GM12892 (cell line): ENCODE measurements around the gene SAA4.
"Not testable (repeated sequence)": the region's sequence is repeated elsewhere in the genome, so short reads cannot be mapped to it uniquely, and the experiment has no call there.

Experiments
- POLR2A ChIP-seq: IDR thresholded peaks from 2 replicates; pipeline ENCODE4 v1.6.1; 2011; ENCODE audit warnings: low read depth, low read length, control low read depth
- POLR2AphosphoS5 ChIP-seq: IDR thresholded peaks from 2 replicates; pipeline ENCODE4 v1.6.1; 2011; ENCODE audit warnings: low read depth, low read length, control low read depth
- TAF1 ChIP-seq: IDR thresholded peaks from 2 replicates; pipeline ENCODE4 v1.6.1; 2011; ENCODE audit warnings: low read depth, mild to moderate bottlenecking, control low read depth, low read length, borderline replicate concordance

- TF ChIP-seq POLR2AphosphoS5, TAF1, POLR2A: not testable (repeated sequence)
Observed at GRCh38 chr11:18246379-18247190, 10.0 kb upstream of the SAA4 start.
